ENCODE measurements around the gene HEMGN.

The HEMGN gene

DNA sequence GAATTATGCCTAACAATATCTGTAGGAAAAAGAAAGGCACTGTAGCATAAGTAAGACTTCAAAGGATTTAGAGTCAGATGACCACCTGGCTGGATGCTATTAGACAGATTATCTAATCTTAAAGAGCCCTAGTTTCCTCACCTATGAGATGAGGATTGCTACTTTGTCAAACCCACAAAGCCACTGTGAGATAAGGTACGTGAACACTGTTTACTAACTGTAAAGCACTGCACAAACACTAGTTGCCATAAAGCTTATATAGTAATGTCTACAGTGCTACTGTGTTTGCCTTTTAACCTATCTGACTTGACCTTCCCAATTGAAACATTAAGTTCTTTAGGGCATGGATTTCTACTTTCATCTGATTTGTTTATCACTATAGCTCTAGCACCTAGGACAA lies 26.0 kb downstream of the HEMGN start:
- TF ChIP-seq, protein P1, sequence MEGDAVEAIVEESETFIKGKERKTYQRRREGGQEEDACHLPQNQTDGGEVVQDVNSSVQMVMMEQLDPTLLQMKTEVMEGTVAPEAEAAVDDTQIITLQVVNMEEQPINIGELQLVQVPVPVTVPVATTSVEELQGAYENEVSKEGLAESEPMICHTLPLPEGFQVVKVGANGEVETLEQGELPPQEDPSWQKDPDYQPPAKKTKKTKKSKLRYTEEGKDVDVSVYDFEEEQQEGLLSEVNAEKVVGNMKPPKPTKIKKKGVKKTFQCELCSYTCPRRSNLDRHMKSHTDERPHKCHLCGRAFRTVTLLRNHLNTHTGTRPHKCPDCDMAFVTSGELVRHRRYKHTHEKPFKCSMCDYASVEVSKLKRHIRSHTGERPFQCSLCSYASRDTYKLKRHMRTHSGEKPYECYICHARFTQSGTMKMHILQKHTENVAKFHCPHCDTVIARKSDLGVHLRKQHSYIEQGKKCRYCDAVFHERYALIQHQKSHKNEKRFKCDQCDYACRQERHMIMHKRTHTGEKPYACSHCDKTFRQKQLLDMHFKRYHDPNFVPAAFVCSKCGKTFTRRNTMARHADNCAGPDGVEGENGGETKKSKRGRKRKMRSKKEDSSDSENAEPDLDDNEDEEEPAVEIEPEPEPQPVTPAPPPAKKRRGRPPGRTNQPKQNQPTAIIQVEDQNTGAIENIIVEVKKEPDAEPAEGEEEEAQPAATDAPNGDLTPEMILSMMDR (IDR thresholded peaks at IDR 0.05; ENCODE audit: low read depth, low read length, missing control alignments): no peak
- DNase-seq (ENCODE audit: low read depth): no peak
- H3K4me3 ChIP-seq (ENCODE audit: low read depth, low read length): no peak overlapping the region

DNA sequence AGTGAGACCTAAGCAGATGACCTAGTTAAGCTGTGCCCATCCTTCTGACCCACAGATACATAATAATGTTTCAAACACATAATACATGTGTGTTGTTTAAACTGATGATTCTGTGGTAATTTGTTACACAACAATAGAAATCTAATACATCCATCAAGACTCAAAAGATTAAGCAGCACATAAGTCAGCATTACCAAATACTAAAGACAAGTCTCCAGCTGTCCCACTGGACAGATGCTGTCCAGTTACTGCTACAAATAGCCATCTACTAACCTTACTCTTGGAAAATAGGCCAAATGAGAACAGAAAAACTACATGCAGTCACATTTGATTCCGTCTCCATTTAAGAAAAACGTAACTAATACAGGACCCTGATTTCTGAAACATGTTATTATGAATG lies 26.4 kb downstream of the HEMGN start:
- TF ChIP-seq, protein P1 (IDR thresholded peaks at IDR 0.05; ENCODE audit: low read depth, low read length, missing control alignments): no peak
- no peak for DNase-seq (ENCODE audit: low read depth)
- H3K4me3 ChIP-seq (ENCODE audit: low read depth, low read length): no peak overlapping the region

DNA sequence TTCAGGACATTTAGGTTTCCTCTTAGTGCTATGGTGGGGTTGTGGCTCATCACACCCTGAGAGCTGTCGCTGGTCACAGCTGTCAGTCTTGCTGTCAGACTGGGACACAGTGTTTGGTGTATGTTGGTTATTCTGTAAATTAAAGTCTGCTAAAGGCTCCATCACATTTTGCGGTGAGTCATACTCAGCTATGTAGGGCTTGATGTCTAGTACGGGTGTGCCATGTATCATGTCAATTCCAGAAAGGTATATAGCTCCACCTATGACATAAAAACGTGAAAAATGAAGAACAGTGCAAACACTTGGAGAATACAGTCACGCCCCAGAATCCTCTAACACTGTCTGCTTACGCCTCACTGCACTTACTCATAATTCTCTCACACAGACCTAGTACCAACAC lies 27.6 kb downstream of the HEMGN start:
- DNase-seq (ENCODE audit: low read depth): no peak
- TF ChIP-seq, protein P1 (IDR thresholded peaks at IDR 0.05; ENCODE audit: low read depth, low read length, missing control alignments): no peak
- no peak overlapping the region for H3K4me3 ChIP-seq (ENCODE audit: low read depth, low read length)

DNA sequence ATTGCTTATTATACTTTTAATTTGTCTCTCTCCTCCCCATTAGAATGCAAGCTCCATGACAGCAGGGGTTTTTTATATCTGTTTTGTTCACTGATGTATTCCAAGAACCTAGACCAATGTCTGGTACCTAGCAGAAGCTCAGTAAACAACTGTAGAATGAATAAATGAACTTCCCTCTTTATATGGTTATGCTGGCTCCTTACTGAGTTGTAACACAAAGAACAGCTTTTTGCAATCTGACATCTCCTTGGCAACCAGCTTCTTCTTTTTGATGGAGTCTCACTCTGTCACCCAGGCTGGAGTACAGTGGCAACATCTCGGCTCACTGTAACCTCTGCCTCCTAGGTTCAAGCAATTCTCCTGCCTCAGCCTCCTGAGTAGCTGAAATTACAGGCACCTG lies 29.3 kb downstream of the HEMGN start:
- no peak overlapping the region for H3K4me3 ChIP-seq (ENCODE audit: low read depth, low read length)
- TF ChIP-seq, protein P1 (IDR thresholded peaks at IDR 0.05; ENCODE audit: low read depth, low read length, missing control alignments): no peak
- no peak for DNase-seq (ENCODE audit: low read depth)

DNA sequence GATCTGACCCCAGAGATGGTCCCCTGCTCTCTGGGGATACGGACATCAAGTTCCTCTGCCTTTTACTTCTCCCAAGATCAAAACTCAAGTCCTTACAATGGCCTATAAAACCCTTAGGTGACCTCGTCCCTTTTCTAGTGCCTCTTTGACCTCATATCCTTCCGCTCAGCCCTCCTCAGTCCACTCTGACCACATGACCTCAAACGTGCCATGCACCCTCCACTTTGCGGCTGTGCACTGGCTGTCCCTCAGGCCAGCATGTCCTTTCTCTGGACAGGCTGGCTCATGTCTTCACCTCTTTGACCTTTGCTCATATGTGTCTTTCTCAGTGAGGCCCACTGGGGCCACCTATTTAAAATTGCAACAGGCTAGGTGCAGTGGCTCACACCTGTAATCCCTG lies 30.3 kb downstream of the HEMGN start:
- DNase-seq (ENCODE audit: low read depth): no peak
- TF ChIP-seq, protein P1 (IDR thresholded peaks at IDR 0.05; ENCODE audit: low read depth, low read length, missing control alignments): no peak
- no peak overlapping the region for H3K4me3 ChIP-seq (ENCODE audit: low read depth, low read length)

DNA sequence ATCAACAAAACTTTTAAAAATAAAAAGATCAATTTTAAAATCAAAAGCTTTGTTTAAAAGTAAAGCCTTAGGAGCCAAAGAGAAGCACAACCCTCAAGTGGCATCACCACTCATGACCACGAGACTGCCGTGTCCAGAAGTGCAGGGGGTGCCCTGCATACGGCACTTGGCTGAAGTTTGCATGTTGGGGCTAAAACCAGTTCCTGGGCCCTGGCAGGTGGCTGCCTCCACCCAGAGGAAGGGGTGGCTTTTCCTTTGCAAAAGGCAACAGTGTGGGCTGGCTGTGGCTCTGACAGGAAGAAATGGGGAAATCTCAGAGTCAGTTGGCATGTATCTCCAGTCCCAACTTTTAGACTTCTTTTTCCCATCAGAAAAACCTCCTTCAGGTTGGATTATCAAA lies 30.9 kb downstream of the HEMGN start:
- no peak for DNase-seq (ENCODE audit: low read depth)
- TF ChIP-seq, protein P1 (IDR thresholded peaks at IDR 0.05; ENCODE audit: low read depth, low read length, missing control alignments): no peak
- H3K4me3 ChIP-seq (ENCODE audit: low read depth, low read length): no peak overlapping the region

DNA sequence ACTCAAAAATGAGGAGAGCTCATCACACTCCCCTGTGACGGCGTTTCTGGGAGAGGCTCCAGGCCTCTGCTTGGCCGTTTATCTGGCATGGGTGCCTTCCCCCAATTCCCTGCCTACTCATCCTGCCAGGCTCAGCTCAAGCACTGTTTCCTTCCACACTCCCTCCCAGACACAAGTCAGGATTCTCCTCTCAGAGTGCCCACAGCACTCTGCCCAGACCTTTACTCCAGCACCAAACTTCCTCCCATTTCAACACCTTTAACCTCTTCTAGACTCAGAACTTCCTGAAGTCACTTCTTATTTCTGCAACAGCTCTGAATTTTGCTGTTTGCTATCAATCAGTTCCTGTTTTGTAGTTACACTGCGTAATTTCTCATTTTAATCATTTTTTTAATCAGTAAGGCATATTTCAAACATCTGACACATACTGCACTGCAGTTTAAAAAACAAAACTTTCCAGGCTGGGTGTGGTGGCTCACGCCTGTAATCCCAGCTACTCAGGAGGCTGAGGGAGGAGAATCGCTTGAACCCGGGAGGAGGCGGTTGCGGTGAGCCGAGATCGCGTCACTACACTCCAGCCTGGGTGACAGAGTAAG lies 31.6 kb downstream of the HEMGN start:
- DNase-seq (ENCODE audit: low read depth): no peak
- TF ChIP-seq, protein P1 (IDR thresholded peaks at IDR 0.05; ENCODE audit: low read depth, low read length, missing control alignments): no peak

More for the DNA sequence above, 31.6 kb downstream of the HEMGN start:
- H3K4me3 ChIP-seq (ENCODE audit: low read depth, low read length): no peak overlapping the region

All from GM12864 (cell line).